GM19324 (cell line): ENCODE measurements around the gene LCTL.
A peak's percentile ranks its signal among the peaks of the same experiment; 100 is the strongest.

Experiments
- ATAC-seq: cut with Tn5 transposase; IDR thresholded peaks from one replicate; pipeline ENCODE4 v1.9.1; 2021; ENCODE audit warnings: mild to moderate bottlenecking, moderate library complexity; ENCODE audit not compliant: unreplicated experiment, low FRiP score

LCTL gene

GRCh38 chr15:66567897-66568296 is 2.1 kb upstream of the LCTL start:
- no peak for ATAC-seq

DNA sequence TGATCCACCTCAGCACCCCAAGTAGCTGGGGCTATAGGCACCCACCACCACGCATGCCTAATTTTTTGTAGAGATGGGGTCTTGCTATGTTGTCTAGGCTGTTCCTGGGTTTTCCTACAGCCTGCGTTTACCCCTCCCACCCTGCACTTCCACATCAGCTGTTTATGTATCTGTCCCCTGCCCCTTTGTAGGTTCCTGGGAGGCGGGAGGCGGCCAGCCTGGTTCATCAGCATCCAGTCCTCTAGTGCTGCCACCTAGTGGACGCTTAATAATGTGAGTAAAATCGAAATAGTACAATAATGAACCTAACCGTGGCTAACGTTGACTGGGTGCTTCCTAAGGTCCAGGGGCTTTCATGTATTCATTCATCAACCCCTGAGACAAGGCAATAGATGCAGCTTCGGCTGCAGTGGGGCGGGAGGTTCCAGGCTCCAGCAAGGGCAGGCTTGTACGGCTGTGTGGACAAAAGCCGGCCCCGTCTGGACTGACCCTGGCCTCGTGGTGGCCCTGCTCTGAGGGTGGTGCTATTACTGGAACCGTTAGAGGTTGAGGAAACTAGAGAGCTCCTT is 1.2 kb upstream of the LCTL start:
- ATAC-seq: no peak

- ATAC-seq: no peak
Measured at GRCh38 chr15:66565141-66565641, 607 bp downstream of the LCTL start.

- ATAC-seq: no peak
Measured at GRCh38 chr15:66564136-66565041, 1.4 kb downstream of the LCTL start.

- no peak for ATAC-seq
Measured at GRCh38 chr15:66563566-66564110, 2.2 kb downstream of the LCTL start.

DNA sequence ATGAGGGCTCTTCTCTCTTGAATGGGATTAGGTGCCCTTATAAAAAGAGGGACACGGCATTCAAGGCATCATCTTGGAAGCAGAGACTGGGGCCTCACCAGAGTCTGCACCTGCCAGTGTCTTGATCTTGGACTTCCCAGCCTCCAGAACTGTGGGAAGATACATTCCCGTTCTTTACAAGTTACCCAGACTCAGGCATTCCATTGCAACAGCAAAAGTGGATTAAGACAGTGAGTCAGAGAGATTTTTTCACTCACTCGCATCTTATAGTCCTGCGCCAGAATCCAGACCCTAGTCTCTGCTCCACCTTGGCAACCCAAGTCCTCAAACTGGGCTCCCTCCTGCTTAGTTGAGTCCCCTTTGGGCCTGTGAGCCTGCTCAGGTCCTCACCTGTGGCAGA is 2.7 kb downstream of the LCTL start:
- ATAC-seq: no peak

DNA sequence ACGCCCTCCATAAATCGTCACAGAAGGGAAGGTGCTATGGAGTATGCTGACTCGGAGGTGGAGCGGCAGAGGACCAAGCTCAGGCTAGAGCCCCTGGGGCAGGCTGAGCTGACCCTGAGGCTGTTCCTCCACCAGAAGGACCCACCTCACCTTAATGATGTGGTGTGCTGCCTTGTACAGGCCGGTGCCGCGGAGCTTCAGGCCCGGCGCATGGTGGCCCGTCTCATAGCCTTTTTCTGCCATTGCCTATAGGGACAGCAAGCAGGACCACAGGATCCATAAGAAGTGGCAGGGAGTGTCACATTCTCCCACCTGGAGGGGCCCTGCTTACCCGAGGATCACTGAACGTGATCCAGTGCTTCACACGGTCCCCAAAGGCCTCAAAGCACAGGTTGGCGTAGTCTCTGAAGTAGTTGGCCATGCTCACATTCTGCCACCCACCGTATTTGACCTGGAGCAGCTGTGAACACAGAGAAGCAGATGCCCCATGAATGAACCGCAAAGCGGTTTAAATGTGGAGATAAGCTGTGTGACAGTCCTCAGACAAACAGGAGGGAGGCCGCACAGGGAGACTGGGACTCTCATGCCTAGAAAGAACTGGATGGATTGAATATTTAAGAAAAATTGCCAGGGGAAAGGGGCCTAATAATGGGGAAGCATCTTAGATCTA is 4.8 kb downstream of the LCTL start:
- ATAC-seq: no peak

DNA sequence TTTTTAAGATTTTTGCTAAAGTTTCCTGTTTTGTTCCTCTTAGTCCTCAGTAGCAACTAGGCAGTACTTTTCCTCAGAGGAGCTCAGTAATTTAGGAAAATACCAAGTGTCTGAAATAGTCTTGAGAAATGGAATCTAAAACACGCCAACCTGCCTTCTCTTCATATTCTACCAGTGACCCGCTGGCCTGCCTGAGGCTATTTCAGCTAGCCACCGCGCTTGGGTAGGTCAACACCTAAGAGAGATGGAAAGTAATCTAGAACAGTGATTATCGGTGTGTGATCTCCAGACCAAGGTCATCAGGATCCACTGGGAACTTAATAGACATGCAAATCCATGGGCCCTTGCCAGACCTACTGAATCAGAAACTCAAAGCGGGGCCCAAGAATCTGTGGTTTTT is 7.5 kb downstream of the LCTL start:
- ATAC-seq: no peak

- ATAC-seq: no peak
Measured at GRCh38 chr15:66555685-66556084, 10.1 kb downstream of the LCTL start.

DNA sequence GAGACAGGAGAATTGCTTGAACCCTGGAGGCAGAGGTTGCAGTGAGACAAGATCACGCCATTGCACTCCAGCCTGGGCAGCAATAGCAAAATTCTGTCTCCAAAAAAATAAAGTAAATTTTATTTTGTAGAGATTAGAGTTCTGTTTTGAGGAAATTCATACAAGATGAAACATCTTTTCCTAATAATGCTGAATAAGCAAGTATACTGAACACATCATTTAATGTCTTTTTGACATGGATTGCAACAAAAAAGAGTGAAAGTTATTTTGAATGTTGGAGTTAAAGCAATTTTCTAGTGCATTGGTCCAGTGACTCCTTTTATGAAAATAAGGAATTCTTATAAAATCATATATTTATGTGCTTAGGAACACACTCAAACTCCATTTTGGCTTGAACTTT is 20.5 kb downstream of the LCTL start:
- ATAC-seq: no peak

GRCh38 chr15:66542896-66543295 is 22.9 kb downstream of the LCTL start:
- no peak for ATAC-seq

DNA sequence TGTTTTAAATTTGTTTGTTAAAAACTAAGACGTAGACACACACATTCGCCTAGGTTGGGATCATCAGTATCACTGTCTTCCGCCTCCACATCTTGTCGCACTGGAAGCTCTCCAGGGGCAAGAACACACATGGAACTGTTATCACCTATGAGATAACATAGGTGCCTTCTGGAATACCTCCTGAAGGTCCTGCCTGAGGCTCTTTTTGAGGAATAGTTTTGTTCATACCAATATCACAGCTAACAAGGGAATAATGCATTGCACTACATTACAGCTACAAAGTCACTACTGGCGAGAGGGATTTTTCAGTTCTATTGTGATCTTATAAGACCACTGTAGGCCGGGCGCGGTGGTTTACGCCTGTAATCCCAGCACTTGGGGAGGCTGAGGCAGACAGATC is 30.7 kb downstream of the LCTL start:
- ATAC-seq: no peak

GRCh38 chr15:66524838-66525237 is 41.0 kb downstream of the LCTL start:
- ATAC-seq: no peak

GRCh38 chr15:66523926-66524325 is 41.9 kb downstream of the LCTL start:
- no peak for ATAC-seq

DNA sequence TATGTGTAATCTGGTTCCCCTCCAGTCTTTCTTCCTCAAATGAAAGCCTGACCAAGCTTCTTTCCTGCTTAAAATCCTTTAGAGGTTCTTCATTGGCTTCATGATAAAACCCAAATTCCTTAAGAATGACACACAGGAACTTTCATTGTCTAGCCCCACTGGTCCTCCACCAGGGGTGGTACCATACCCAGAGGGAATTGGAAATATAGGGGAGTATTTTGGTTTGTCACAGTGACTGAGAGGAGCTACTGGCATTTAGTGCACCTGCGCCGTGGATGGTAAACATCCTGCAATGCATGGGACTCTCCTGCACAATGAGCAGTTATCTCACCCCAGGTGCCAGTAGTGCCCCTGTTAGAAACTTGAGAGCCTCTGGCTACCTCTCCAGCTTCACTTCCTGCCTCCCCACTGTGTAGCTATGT is 49.9 kb downstream of the LCTL start:
- no peak for ATAC-seq

DNA sequence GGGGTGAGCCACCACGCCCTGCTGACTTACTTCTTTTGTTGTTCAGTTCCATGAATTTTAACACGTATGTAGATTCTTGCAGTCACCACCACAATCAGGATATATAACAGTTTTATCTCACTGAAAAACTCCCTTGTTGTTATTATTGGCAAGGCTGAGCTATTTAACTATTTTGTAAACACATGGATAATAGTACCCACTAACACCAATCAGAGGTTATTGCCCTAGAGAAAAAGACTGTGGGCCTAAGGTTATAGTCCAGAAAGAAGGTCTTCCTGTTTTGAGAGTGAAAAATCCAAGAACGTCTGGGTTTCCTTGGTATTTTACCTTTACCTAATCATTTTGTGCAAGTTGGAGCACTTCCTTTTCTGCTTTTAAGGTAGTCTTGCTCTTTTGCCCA is 51.2 kb downstream of the LCTL start:
- ATAC-seq: no peak

DNA sequence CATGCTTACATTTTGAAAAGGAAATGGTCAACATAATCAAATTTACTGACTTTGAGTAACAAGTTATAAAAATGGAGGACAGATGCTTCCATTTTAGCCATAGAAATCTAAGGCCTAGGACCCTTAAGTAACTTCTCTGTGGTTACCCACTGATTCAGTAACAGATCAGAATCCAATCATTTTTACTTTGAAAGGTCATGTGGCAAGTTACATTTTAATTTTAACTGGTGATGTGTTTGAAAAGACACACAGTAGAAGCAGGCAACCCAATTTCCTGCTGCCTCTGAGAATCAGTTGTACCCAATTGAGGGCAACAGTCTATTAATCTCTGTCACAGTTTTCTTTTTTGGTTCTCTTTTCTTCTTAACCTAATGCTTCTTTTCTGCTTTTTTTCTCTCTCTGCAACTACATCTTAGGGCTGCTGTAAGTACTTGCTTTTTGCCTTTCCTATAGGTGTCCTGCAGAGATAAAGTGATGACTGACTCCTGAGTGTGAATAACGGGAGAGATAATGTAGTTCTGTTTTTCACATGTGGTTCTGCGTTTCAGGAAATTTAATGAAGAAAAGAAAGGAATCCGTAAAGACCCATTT is 57.4 kb downstream of the LCTL start:
- no peak for ATAC-seq

DNA sequence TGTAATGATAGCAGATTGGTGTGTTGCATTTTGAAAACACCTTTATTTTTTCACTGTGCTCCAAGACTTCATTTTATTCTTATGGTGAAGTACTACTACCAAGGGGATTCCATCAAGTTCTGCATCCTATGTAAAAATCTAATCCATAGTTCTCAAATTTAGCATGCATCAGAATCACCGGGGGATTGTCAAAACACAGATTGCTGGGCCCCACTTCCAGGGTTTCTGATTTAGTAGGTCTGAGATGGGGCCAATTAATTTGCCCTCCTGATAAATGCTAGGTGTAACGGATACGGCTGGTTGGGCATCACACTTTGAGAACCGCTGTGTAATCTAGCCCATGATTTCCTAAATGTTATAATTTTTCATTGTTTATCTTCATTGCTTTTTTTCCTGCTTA is 60.0 kb downstream of the LCTL start:
- ATAC-seq: no peak

- ATAC-seq: no peak
Measured at GRCh38 chr15:66505430-66505811, 60.4 kb downstream of the LCTL start.

GRCh38 chr15:66504563-66505429 is 61.0 kb downstream of the LCTL start, which contains the start of the genes RPL4 and ZWILCH:
Gene RPL4, minus strand, starts transcription at chr15:66504855. Its CDS starts 65 bp downstream, at chr15:66504790.
Gene ZWILCH, plus strand, starts transcription at chr15:66505326. Its CDS starts 13 bp downstream, at chr15:66505339.
- ATAC-seq: peak; percentile 79
